Tibial nerve (tissue), 4 donors: ENCODE measurements around the gene ATP5F1D. TPM values are rescaled to one million over a fixed set of nuclear protein-coding genes. Genes with fewer than 3 reads are reported as not detected.

ENCODE experiments used
- DNase-seq, 2 donors: peaks; one replicate each; pipeline ENCODE4 v3.0.0-alpha.2; 2019; ENCODE audit warnings: low spot score in 2 of 2
- H3K27ac ChIP-seq, 4 donors: fragments of 200-600 bp; sonication (generic) in 3 of 4; one replicate each; pipeline ENCODE4 v1.5.1; 2017 to 2019; ENCODE audit warnings: mild to moderate bottlenecking in 1 of 4
- H3K27me3 ChIP-seq, 2 donors: fragments of 200-600 bp; sonication (generic) in 1 of 2; one replicate each; pipeline versions ENCODE4 v1.5.1 to v1.6.0; 2017 to 2019
- H3K36me3 ChIP-seq, 3 donors: fragments of 200-600 bp; sonication (generic); one replicate each; pipeline ENCODE4 v1.5.1; 2018 to 2019
- H3K4me1 ChIP-seq, 4 donors: fragments of 200-600 bp; sonication (generic) in 3 of 4; one replicate each; pipeline ENCODE4 v1.5.1; 2017 to 2019
- H3K4me3 ChIP-seq, 4 donors: fragments of 200-600 bp; sonication (generic) in 3 of 4; one replicate each; pipeline ENCODE4 v1.5.1; 2017 to 2019; ENCODE audit warnings: mild to moderate bottlenecking in 1 of 4, moderate library complexity in 1 of 4
- H3K9me3 ChIP-seq, 4 donors: fragments of 200-600 bp; sonication (generic) in 3 of 4; one replicate each; pipeline ENCODE4 v1.5.1; 2017 to 2019
- EP300 ChIP-seq, 2 donors: sonication (generic); formaldehyde crosslinking; IDR thresholded peaks; one replicate each; pipeline ENCODE4 v1.6.1; 2017; ENCODE audit warnings: antibody characterized with exemption in 2 of 2, mild to moderate bottlenecking in 1 of 2
- POLR2A ChIP-seq, 2 donors: fragments of 450-650 bp; IDR thresholded peaks; one replicate each; pipeline ENCODE4 v1.6.1; 2017; ENCODE audit warnings: antibody characterized with exemption in 2 of 2, mild to moderate bottlenecking in 2 of 2, moderate library complexity in 2 of 2
- WGBS, 2 donors: methylation state at CpG; one replicate each; pipeline ENCODE4 v1.1.5; 2018; 5-methylcytosine and 5-hydroxymethylcytosine counted together
- total RNA-seq, 4 donors: library from RNA; depleted of rRNA; stranded (reverse); fragments of >200 nt; gene quantifications; one replicate each; pipeline ENCODE4 v1.1.0, GENCODE V29; 2016
- TF ChIP-seq, protein P1 (sequence below), 5 experiments: fragments of 200-600 bp in 3 of 5; fragments of 450-650 bp in 2 of 5; sonication (generic) in 3 of 5; IDR thresholded peaks; one replicate each; pipeline ENCODE4 v1.5.1; 2016 to 2019; ENCODE audit warnings: antibody characterized with exemption in 5 of 5, mild to moderate bottlenecking in 3 of 5, moderate library complexity in 2 of 5

Gene ATP5F1D
- total RNA-seq, 4 donors from 2014 or later, result 67.5 to 140 (median 127) TPM

DNA sequence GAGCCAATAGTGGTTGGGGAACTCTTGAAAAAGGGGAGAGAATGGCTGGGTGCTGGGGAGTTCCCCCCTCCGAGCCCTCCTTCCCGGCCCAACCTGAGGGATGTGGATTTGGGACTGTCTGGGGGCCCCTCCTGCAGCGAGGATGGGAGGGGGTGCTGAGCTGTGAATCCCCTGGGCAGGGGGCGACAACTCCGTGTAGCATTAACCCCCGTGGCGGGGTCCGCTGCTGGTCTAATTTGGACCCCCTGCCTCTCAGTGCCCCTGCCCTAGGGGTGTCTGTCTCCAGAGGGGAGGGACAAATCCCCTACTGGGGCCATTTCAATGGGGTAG, 16.6 kb downstream of the ATP5F1D start:
- peaks cover 7 to 44% (median 24%) of the 10 kb centered on the region in 3 donors for H3K36me3 ChIP-seq
- H3K9me3 ChIP-seq, result no peaks in the 10 kb centered on the region
- peaks cover 0 to 96% (median 80%) of the 10 kb centered on the region in 4 donors for H3K4me1 ChIP-seq
- 69 to 71% methylated on average over 8 of the region's 8 CpGs for WGBS, 2 donors
- no peak overlapping the region for H3K4me3 ChIP-seq
- peak overlapping the region; percentile 14 to 99 (median 95) for H3K27ac ChIP-seq
- DNase-seq, result no peak
- TF ChIP-seq EP300 (IDR thresholded peaks at IDR 0.05) (no peak), POLR2A (IDR thresholded peaks at IDR 0.05) (no peak)
- TF ChIP-seq, protein P1, sequence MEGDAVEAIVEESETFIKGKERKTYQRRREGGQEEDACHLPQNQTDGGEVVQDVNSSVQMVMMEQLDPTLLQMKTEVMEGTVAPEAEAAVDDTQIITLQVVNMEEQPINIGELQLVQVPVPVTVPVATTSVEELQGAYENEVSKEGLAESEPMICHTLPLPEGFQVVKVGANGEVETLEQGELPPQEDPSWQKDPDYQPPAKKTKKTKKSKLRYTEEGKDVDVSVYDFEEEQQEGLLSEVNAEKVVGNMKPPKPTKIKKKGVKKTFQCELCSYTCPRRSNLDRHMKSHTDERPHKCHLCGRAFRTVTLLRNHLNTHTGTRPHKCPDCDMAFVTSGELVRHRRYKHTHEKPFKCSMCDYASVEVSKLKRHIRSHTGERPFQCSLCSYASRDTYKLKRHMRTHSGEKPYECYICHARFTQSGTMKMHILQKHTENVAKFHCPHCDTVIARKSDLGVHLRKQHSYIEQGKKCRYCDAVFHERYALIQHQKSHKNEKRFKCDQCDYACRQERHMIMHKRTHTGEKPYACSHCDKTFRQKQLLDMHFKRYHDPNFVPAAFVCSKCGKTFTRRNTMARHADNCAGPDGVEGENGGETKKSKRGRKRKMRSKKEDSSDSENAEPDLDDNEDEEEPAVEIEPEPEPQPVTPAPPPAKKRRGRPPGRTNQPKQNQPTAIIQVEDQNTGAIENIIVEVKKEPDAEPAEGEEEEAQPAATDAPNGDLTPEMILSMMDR (IDR thresholded peaks at IDR 0.05), result no peak
- no peaks in the 10 kb centered on the region for H3K27me3 ChIP-seq

DNA sequence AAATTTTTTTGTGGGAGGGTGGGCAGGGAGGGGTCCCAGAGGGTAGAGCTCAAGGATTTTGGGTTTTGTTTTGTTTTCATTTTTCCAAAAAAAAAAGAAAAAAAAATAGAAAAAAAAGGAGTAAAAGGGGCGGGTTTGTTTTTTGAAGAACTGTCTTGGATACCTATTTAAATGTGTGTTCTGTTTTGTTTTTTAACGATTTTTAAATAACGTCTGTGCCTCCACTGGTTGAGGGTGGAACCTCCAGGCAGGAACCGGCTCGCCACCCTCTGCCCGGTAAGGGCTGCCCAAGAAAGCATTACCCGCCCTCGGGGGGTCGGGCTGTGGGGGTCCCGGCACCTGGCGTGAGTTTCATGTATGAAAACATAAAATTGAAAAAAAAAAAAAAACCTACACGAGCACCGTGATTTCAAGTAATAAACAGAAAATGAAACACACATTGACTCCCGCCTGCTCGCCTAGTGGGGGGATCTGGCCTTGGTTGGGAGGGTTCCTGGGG, 17.2 kb downstream of the ATP5F1D start:
- H3K36me3 ChIP-seq, result peaks cover 7 to 44% (median 24%) of the 10 kb centered on the region in 3 donors
- H3K27ac ChIP-seq, result peak overlapping the region; percentile 75 to 99 (median 95)
- H3K9me3 ChIP-seq, result no peaks in the 10 kb centered on the region
- H3K27me3 ChIP-seq, result no peaks in the 10 kb centered on the region
- 17 to 23% methylated on average over 15 of the region's 15 CpGs for WGBS, 2 donors
- H3K4me3 ChIP-seq, result peak overlapping the region in 3 of 4 donors; percentile 13 to 25 (median 23)
- H3K4me1 ChIP-seq, result peaks cover 0 to 96% (median 76%) of the 10 kb centered on the region in 4 donors
- DNase-seq, result no peak
- no peak for TF ChIP-seq EP300 (IDR thresholded peaks at IDR 0.05)
- TF ChIP-seq POLR2A (IDR thresholded peaks at IDR 0.05), result no peak
- TF ChIP-seq, protein P1 (IDR thresholded peaks at IDR 0.05), result no peak

DNA sequence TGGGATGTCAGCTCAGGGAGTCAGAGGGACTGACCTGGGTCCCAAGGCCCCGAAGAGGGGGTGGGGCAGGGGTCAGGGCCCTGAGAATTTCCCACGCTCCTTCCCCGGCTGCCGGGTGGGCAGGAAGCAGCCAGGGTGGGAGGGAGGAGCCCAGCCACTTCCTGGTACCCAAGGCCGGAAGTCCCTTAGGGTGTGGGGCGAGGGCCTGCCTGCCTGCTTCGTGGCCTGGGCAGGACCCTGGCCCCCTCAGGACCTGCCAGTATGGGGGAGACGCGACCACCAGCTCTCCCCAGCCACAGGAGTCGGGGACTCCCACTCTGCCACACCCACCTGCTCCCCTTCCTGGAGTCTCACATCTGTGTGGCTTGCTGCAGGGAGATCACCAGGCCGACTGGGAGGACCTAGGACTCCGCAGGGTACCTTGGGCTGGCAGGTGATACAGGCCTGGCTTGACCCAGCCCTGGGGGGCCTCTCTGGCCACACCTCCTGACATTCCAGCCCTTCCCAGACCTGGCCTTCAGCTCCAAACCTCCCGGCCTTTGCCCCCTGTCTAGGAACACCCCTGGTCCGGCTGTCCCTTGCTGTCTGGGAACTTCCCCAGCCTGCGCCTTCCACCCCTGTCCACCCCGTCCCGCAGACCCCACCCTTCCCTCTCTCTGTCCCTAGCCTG, 17.8 kb downstream of the ATP5F1D start:
- Histone ChIP-seq H3K27ac (peak overlapping the region; percentile 75 to 99 (median 95)), H3K27me3 (no peaks in the 10 kb centered on the region), H3K9me3 (no peaks in the 10 kb centered on the region), H3K36me3 (peaks cover 7 to 39% (median 21%) of the 10 kb centered on the region in 3 donors), H3K4me1 (peaks cover 0 to 95% (median 70%) of the 10 kb centered on the region in 4 donors), H3K4me3 (peak overlapping the region in 3 of 4 donors; percentile 13 to 25 (median 23))
- DNase-seq, result peak in 1 of 2 donors; percentile 43
- 15 to 16% methylated on average over 14 to 15 of the region's 17 CpGs for WGBS, 2 donors
- TF ChIP-seq POLR2A (IDR thresholded peaks at IDR 0.05), result peak in 1 of 2 donors; percentile 34
- TF ChIP-seq, protein P1 (IDR thresholded peaks at IDR 0.05), result no peak
- TF ChIP-seq EP300 (IDR thresholded peaks at IDR 0.05), result peak; percentile 35 to 67

DNA sequence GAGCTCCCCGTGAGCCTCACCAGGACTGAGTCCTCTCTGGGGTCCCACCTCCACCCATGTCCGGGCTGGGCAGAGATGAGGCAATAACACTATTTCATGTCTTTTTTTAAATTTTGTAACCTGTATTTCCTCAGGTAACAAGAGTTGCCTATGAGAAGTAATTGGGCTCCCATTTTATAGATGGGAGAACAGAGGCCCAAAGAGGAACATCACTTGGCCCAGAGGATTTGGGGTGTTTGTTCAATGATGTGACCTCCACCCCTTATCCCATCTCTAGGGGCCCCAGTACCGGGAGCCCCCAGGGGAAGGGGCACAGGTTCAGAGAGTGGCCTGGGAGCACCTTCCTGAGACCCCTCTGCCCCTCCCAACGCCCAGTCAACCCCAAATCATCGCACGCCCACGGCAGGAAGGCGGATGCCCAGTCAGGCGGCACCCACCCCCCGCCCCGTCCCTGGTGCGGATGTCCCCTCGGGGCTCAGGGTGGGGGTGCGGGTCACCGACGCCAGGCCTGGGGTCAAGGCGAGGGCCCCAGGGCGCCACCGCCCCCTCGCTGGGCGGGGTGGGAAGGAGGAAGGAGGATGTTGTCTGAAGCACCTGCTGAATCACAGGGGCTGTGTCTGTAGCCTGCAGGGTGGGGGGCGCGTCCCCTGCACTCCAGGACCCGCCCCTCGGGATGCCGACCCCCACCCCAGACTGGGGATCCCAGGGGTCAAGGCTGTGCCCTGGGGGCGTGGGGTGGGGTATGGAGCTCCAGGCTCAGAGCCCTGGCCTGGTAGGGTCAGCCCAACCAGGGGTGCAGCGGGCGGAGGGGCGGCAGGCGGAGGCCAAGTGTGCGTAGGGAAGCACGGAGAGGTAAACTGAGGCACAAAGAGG, 18.6 kb downstream of the ATP5F1D start:
- TF ChIP-seq EP300 (IDR thresholded peaks at IDR 0.05), result no peak
- H3K4me1 ChIP-seq, result peaks cover 0 to 95% (median 66%) of the 10 kb centered on the region in 4 donors
- H3K27ac ChIP-seq, result peak overlapping the region; percentile 75 to 99 (median 95)
- WGBS, 2 donors, result 11 to 24% methylated on average over 11 to 16 of the region's 33 CpGs
- no peaks in the 10 kb centered on the region for H3K9me3 ChIP-seq
- H3K36me3 ChIP-seq, result peaks cover 3 to 33% (median 13%) of the 10 kb centered on the region in 3 donors
- H3K27me3 ChIP-seq, result no peaks in the 10 kb centered on the region
- no peak for DNase-seq
- peak overlapping the region; percentile 17 to 69 (median 52) for H3K4me3 ChIP-seq

DNA sequence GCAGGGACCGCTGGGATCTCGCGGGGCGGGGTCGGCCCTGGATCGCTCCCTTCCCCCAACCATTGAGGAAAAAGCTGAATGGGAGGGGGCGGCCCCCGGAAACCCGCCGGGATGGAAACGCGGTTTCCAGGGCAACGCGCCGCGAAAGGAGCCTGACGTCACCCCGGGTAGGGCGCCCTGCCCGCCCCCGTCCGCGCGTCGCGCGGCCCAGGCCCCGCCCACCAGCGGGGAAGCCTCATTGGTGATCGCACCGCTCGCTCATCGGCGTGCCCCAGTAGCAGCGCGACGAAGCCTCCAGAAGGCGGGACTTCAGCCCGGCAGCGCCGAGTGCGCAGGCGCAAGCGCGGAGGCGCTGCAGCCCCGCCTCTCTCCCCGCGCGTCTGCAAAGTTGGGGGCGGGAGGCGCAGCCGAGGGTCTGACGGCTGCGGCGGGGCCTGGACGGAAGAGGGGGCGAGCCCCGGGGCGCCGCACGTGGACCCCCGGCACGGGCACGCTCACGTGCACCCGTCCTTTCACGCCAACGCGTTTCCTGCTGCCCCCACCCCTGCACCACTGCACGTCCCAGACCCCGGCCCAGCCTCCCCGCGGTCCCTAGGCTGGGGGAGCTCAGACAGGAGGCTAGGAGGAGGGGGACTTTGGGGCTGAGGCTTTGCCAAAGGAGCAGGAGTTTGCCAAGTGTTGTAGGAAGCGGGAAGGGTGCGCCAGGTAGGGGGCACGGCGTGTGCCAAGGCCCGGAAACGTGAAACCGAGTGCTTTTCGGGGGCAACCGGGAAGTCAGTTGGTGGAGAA, 19.4 kb downstream of the ATP5F1D start:
- DNase-seq, result peak; percentile 85 to 93
- TF ChIP-seq EP300 (IDR thresholded peaks at IDR 0.05) (peak; percentile 70 to 77), POLR2A (IDR thresholded peaks at IDR 0.05) (peak; percentile 20 to 61)
- TF ChIP-seq, protein P1 (IDR thresholded peaks at IDR 0.05), result peak in 1 of 5 experiments; percentile 6
- peaks cover 0 to 25% (median 5%) of the 10 kb centered on the region in 3 donors for H3K36me3 ChIP-seq
- H3K27me3 ChIP-seq, result no peaks in the 10 kb centered on the region
- peak overlapping the region; percentile 37 to 69 (median 62) for H3K4me3 ChIP-seq
- peaks cover 0 to 95% (median 66%) of the 10 kb centered on the region in 4 donors for H3K4me1 ChIP-seq
- H3K27ac ChIP-seq, result peak overlapping the region; percentile 76 to 99 (median 95)
- WGBS, 2 donors, result 1 to 2% methylated on average over 33 to 80 of the region's 83 CpGs
- H3K9me3 ChIP-seq, result no peaks in the 10 kb centered on the region
